HepG2 (cell line): ENCODE data around the gene COPZ1. TPM values are rescaled to one million over a fixed set of nuclear protein-coding genes. Genes with fewer than 3 reads are reported as not detected.

Experiments used
- ASH2L ChIP-seq: fragments of 300-600, 200-600 bp; sonication (generic); IDR thresholded peaks from 2 replicates; pipeline ENCODE4 v1.7.0; 2017; ENCODE audit warnings: low read depth, mild to moderate bottlenecking, moderate library complexity, mixed read lengths, low read length; ENCODE audit not compliant: insufficient read length
- ATF2 ChIP-seq: sonication (generic); formaldehyde crosslinking; IDR thresholded peaks from 2 replicates; pipeline ENCODE4 v1.4.0; 2020; ENCODE audit warnings: missing genetic modification reagents
- CCAR2 ChIP-seq: fragments of 200-400 bp; formaldehyde crosslinking; optimal IDR thresholded peaks from 2 replicates; pipeline ENCODE3; 2018; ENCODE audit warnings: low read depth, mild to moderate bottlenecking, low read length, moderate library complexity
- DPF2 ChIP-seq: sonication (generic); formaldehyde crosslinking; IDR thresholded peaks from 2 replicates; pipeline ENCODE4 v1.4.0; 2020; ENCODE audit warnings: mild to moderate bottlenecking, low read depth, missing genetic modification reagents, borderline replicate concordance
- FLYWCH1 ChIP-seq: sonication (generic); formaldehyde crosslinking; IDR thresholded peaks from 2 replicates; pipeline ENCODE4 v1.8.1; 2023; ENCODE audit warnings: mild to moderate bottlenecking, missing genetic modification reagents
- HNRNPUL1 ChIP-seq: fragments of 200-400 bp; formaldehyde crosslinking; IDR thresholded peaks from 2 replicates; pipeline ENCODE4 v1.6.1; 2017; ENCODE audit warnings: low read depth, mild to moderate bottlenecking, low read length, moderate library complexity
- ISL2 ChIP-seq: sonication (generic); formaldehyde crosslinking; IDR thresholded peaks from 2 replicates; pipeline ENCODE4 v1.5.0; 2020; ENCODE audit warnings: missing genetic modification reagents
- KAT2B ChIP-seq: fragments of 150-350 bp; IDR thresholded peaks from 2 replicates; pipeline ENCODE4 v1.6.1; 2014; ENCODE audit warnings: low read depth, low read length, borderline replicate concordance
- KDM5B ChIP-seq: sonication (generic); formaldehyde crosslinking; IDR thresholded peaks from 2 replicates; pipeline ENCODE4 v1.4.0; 2020; ENCODE audit warnings: missing genetic modification reagents, mild to moderate bottlenecking, borderline replicate concordance
- KLF15 ChIP-seq: sonication (generic); formaldehyde crosslinking; IDR thresholded peaks from 2 replicates; pipeline ENCODE4 v1.8.1; 2023; ENCODE audit warnings: borderline replicate concordance, mild to moderate bottlenecking, inconsistent platforms, missing genetic modification reagents, mixed read lengths
- MED1 ChIP-seq: sonication (generic); formaldehyde crosslinking; IDR thresholded peaks from 2 replicates; pipeline ENCODE4 v1.4.0; 2020; ENCODE audit warnings: missing genetic modification reagents
- NCOR1 ChIP-seq: fragments of 200-600 bp; sonication (generic); IDR thresholded peaks from 2 replicates; pipeline ENCODE4 v1.7.0; 2017; ENCODE audit warnings: antibody characterized with exemption, low read length, borderline replicate concordance
- POLR2A ChIP-seq, 2 experiments: IDR thresholded peaks; 2 replicates each; pipeline ENCODE4 v1.6.1; 2011; ENCODE audit warnings: low read depth in 2 of 2, low read length in 2 of 2, mild to moderate bottlenecking in 1 of 2, moderate library complexity in 1 of 2; ENCODE audit not compliant: insufficient read depth in 1 of 2
- RORA ChIP-seq: sonication (generic); formaldehyde crosslinking; IDR thresholded peaks from 2 replicates; pipeline ENCODE4 v1.5.0; 2020; ENCODE audit warnings: mild to moderate bottlenecking, missing genetic modification reagents, moderate library complexity
- SMYD3 ChIP-seq: sonication (generic); formaldehyde crosslinking; IDR thresholded peaks from 2 replicates; pipeline ENCODE4 v1.8.1; 2023; ENCODE audit warnings: mild to moderate bottlenecking, missing genetic modification reagents
- SOX6 ChIP-seq, 2 experiments: fragments of 450-650 bp in 1 of 2; sonication (generic) in 1 of 2; formaldehyde crosslinking in 1 of 2; IDR thresholded peaks; 2 replicates each; pipeline versions ENCODE4 v1.4.0 to v1.6.1; 2017 to 2020; ENCODE audit warnings: antibody characterized with exemption in 1 of 2, mild to moderate bottlenecking in 1 of 2, missing genetic modification reagents in 1 of 2
- SRSF9 ChIP-seq: fragments of 200-400 bp; formaldehyde crosslinking; IDR thresholded peaks from 2 replicates; pipeline ENCODE4 v1.6.1; 2018; ENCODE audit warnings: borderline replicate concordance, mild to moderate bottlenecking, low read depth, low read length; ENCODE audit not compliant: insufficient read depth, poor library complexity, severe bottlenecking
- WIZ ChIP-seq: sonication (generic); formaldehyde crosslinking; IDR thresholded peaks from 2 replicates; pipeline ENCODE4 v1.5.1; 2020; ENCODE audit warnings: mild to moderate bottlenecking, missing genetic modification reagents
- XRCC5 ChIP-seq: fragments of 200-400 bp; formaldehyde crosslinking; optimal IDR thresholded peaks from 2 replicates; pipeline ENCODE3; 2017; ENCODE audit warnings: mild to moderate bottlenecking, low read length
- ZBTB26 ChIP-seq: IDR thresholded peaks from 2 replicates; pipeline ENCODE4 v1.6.1; 2016; ENCODE audit warnings: missing compliant biosample characterization, missing genetic modification reagents, borderline replicate concordance
- ZFP82 ChIP-seq: sonication (generic); formaldehyde crosslinking; IDR thresholded peaks from 2 replicates; pipeline ENCODE4 v1.5.1; 2020; ENCODE audit warnings: mild to moderate bottlenecking, missing genetic modification reagents, borderline replicate concordance
- ZNF180 ChIP-seq: sonication (generic); formaldehyde crosslinking; IDR thresholded peaks from 2 replicates; pipeline ENCODE4 v1.4.0; 2020; ENCODE audit warnings: low read depth, missing genetic modification reagents, borderline replicate concordance
- ZNF672 ChIP-seq: sonication (generic); formaldehyde crosslinking; IDR thresholded peaks from 2 replicates; pipeline ENCODE4 v1.8.1; 2022; ENCODE audit warnings: missing genetic modification reagents
- ZNF746 ChIP-seq: sonication (generic); formaldehyde crosslinking; IDR thresholded peaks from 2 replicates; pipeline ENCODE4 v1.8.0; 2022; ENCODE audit warnings: mild to moderate bottlenecking, missing genetic modification reagents
- ZSCAN30 ChIP-seq: sonication (generic); formaldehyde crosslinking; IDR thresholded peaks from 2 replicates; pipeline ENCODE4 v1.5.0; 2020; ENCODE audit warnings: mild to moderate bottlenecking, missing genetic modification reagents
- ZUFSP ChIP-seq: sonication (generic); formaldehyde crosslinking; IDR thresholded peaks from 2 replicates; pipeline ENCODE4 v1.9.0; 2021; ENCODE audit warnings: missing genetic modification reagents, mild to moderate bottlenecking, borderline replicate concordance
- polyA plus RNA-seq, 8 experiments: library from polyadenylated mRNA; depleted of rRNA in 3 of 8; stranded (reverse) in 7 of 8; unstranded in 1 of 8; fragments of >200 nt; fragmentation: Illumina TruSeq in 4 of 8; extraction: Trizol in 4 of 8; gene quantifications; 2 replicates each; pipeline versions ENCODE4 v1.2.1 to v1.2.3, GENCODE V29; 2011 to 2016; ENCODE audit warnings: low read depth in 4 of 8, missing spikeins in 1 of 8, mixed read lengths in 1 of 8; ENCODE audit not compliant: insufficient read depth in 1 of 8
- total RNA-seq, 5 experiments: library from RNA; depleted of rRNA; stranded (reverse); fragments of >200 nt; fragmentation: Illumina TruSeq; extraction: Trizol; gene quantifications; 2 replicates each; pipeline ENCODE4 v1.2.3, GENCODE V29; 2016; ENCODE audit warnings: low read depth in 1 of 5

The COPZ1 gene
- total and polyA plus RNA-seq, 2 of the 13 experiments (the other 11 are each of a cell fraction or from before 2014, with no cell fraction given): 125 to 184 TPM

- peak; percentile 85; the same call in 1 of the 2 replicates for TF ChIP-seq NCOR1
- TF ChIP-seq MED1 (CRISPR knock-in tag): no peak; the same call in 1 of the 2 replicates
- TF ChIP-seq ISL2 (CRISPR knock-in tag): peak; percentile 56; the same call in 1 of the 2 replicates
- TF ChIP-seq CCAR2: no peak
- no peak for TF ChIP-seq KLF15 (CRISPR knock-in tag)
- no peak for TF ChIP-seq FLYWCH1 (CRISPR knock-in tag)
- TF ChIP-seq KDM5B: peak; percentile 79; the same call in 1 of the 2 replicates
- no peak for TF ChIP-seq ZNF672 (CRISPR knock-in tag)
- TF ChIP-seq ASH2L: peak; percentile 75
- TF ChIP-seq SRSF9: no peak
- TF ChIP-seq HNRNPUL1: no peak
- TF ChIP-seq ZNF746 (CRISPR knock-in tag): 0 out of 2 replicates have a peak, but pooled peaks have one; percentile 55
- no peak for TF ChIP-seq XRCC5
- TF ChIP-seq ZFP82: 0 out of 2 replicates have a peak, but pooled peaks have one; percentile 26
- no peak for TF ChIP-seq WIZ (CRISPR knock-in tag)
- no peak for TF ChIP-seq RORA (CRISPR knock-in tag)
- no peak for TF ChIP-seq SOX6 (IDR thresholded peaks at IDR 0.05)
- TF ChIP-seq SOX6 (CRISPR knock-in tag; IDR thresholded peaks at IDR 0.05): peak; percentile 80
- no peak for TF ChIP-seq KAT2B
- TF ChIP-seq ATF2 (CRISPR knock-in tag): no peak; the same call in 1 of the 2 replicates
- TF ChIP-seq SMYD3 (CRISPR knock-in tag): no peak
- TF ChIP-seq DPF2 (CRISPR knock-in tag): peak; percentile 57; the same call in 1 of the 2 replicates
- TF ChIP-seq ZSCAN30 (CRISPR knock-in tag): no peak
- TF ChIP-seq ZUFSP (CRISPR knock-in tag): no peak
- no peak for TF ChIP-seq ZNF180
- TF ChIP-seq ZBTB26 (CRISPR knock-in tag): no peak
- peak; percentile 22 to 36; a peak in 2 of 4 replicates for TF ChIP-seq POLR2A (IDR thresholded peaks at IDR 0.05; ENCODE audit: insufficient read depth in 1 of 2, low read depth in 2 of 2, low read length in 2 of 2)
These were observed 30.6 kb upstream of the COPZ1 start (continued) for GRCh38 chr12:54294152-54294952.
